Measurements from ENCODE around the gene AAGAB. TPM values are rescaled to one million over a fixed set of nuclear protein-coding genes. Genes with fewer than 3 reads are reported as not detected.
"Not testable (repeated sequence)": the region's sequence is repeated elsewhere in the genome, so short reads cannot be mapped to it uniquely, and the experiment has no call there.

AAGAB gene, protein sequence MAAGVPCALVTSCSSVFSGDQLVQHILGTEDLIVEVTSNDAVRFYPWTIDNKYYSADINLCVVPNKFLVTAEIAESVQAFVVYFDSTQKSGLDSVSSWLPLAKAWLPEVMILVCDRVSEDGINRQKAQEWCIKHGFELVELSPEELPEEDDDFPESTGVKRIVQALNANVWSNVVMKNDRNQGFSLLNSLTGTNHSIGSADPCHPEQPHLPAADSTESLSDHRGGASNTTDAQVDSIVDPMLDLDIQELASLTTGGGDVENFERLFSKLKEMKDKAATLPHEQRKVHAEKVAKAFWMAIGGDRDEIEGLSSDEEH
- total RNA-seq = 10 to 100 TPM; 51.7 to 65.0 TPM

GRCh38 chr15:67254238-67255175, at the start of gene AAGAB, which contains the start of gene IQCH:
TSS of gene AAGAB (minus strand) at chr15:67254661. CDS start at chr15:67254631, 30 bp downstream.
TSS of gene IQCH (plus strand) at chr15:67254786. CDS start at chr15:67254897, 111 bp downstream.
- Mint-ChIP-seq H3K4me3 (peak within 1 kb of the TSS; percentile 97), H3K4me1 (ENCODE audit: low read depth) (peaks cover 48% of the 10 kb centered on the region), H3K27ac (peak within 1 kb of the TSS; percentile 97), H3K36me3 (ENCODE audit: insufficient read depth in 2 of 2) (peaks cover 5 to 8% of the 10 kb centered on the region in 2 donors), H3K9me3 (no peaks in the 10 kb centered on the region), H3K27me3 (ENCODE audit: low read depth) (peaks cover 17% of the 10 kb centered on the region)
- DNase-seq = peak; percentile 99
- peak; percentile 95 for ATAC-seq (replicated peaks in 1 of 2)

- peak; percentile 16 to 17 for DNase-seq
- Mint-ChIP-seq H3K4me1 (ENCODE audit: low read depth) (peaks cover 34% of the 10 kb centered on the region), H3K27me3 (ENCODE audit: low read depth) (peaks cover 32% of the 10 kb centered on the region), H3K36me3 (ENCODE audit: insufficient read depth in 2 of 2) (no peaks in the 10 kb centered on the region), H3K9me3 (no peaks in the 10 kb centered on the region), H3K27ac (no peak overlapping the region), H3K4me3 (no peak overlapping the region)
- ATAC-seq (replicated peaks in 1 of 2) = no peak
These were observed 49.3 kb upstream of the AAGAB start for GRCh38 chr15:67303490-67304363.

DNA sequence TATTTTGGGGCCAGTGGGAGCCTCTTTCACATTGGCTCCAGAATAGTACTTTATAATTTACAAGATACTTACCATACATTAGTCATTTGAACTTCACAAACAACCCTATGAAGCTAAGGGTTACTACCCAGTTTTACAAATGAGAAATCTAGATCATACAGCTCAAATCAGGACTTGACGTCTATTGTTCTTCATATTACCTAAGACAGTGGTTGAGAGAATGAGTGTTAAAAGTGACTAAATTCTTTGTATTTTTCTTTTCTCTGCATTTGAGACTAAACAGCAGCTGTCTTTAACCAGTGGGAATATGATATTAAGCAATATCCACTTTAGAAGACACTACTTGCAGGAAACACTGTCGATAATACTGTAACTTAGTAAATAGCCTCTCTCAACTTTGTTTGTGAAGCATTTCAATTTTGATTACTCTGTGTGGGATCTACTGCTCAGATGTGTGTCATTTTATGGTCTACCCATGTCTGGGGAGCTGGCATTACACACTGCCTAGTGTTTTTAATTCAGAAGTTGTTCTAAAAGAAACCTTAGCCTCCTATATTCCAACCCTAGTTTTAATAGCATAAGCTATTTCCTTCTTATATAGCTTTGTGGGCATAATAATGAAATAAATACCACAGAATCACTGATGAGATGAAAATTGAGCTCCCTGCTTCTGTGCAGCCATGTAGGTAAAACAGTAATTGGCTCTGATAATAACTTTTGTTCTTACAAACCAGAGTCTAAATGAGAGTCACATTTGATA, 46.0 kb upstream of the AAGAB start:
- ATAC-seq (replicated peaks in 1 of 2) = peak; percentile 93 to 97

GRCh38 chr15:67296684-67297083, 42.2 kb upstream of the AAGAB start:
- Mint-ChIP-seq H3K27me3 (ENCODE audit: low read depth) (peaks cover 13% of the 10 kb centered on the region), H3K4me3 (no peak overlapping the region), H3K36me3 (ENCODE audit: insufficient read depth in 2 of 2) (no peaks in the 10 kb centered on the region), H3K27ac (no peak overlapping the region), H3K4me1 (ENCODE audit: low read depth) (peaks cover 12% of the 10 kb centered on the region), H3K9me3 (no peaks in the 10 kb centered on the region)
- ATAC-seq (replicated peaks in 1 of 2) = no peak
- DNase-seq = no peak

More for the DNA sequence above, 46.0 kb upstream of the AAGAB start:
- DNase-seq = no peak
- Mint-ChIP-seq H3K27ac (peak overlapping the region; percentile 63), H3K4me3 (peak overlapping the region in 1 of 2 donors; percentile 29), H3K9me3 (no peaks in the 10 kb centered on the region), H3K27me3 (ENCODE audit: low read depth) (peaks cover 24% of the 10 kb centered on the region), H3K36me3 (ENCODE audit: insufficient read depth in 2 of 2) (no peaks in the 10 kb centered on the region), H3K4me1 (ENCODE audit: low read depth) (peaks cover 12% of the 10 kb centered on the region)

- no peak overlapping the region for H3K4me3 Mint-ChIP-seq
- no peaks in the 10 kb centered on the region for H3K9me3 Mint-ChIP-seq
- no peaks in the 10 kb centered on the region for H3K36me3 Mint-ChIP-seq (ENCODE audit: insufficient read depth in 2 of 2)
- no peak for DNase-seq
- ATAC-seq (replicated peaks in 1 of 2) = no peak
- peaks cover 12% of the 10 kb centered on the region for H3K4me1 Mint-ChIP-seq (ENCODE audit: low read depth)
- peaks cover 13% of the 10 kb centered on the region for H3K27me3 Mint-ChIP-seq (ENCODE audit: low read depth)
- H3K27ac Mint-ChIP-seq = no peak overlapping the region
These were observed 41.7 kb upstream of the AAGAB start for GRCh38 chr15:67296188-67296587.

DNA sequence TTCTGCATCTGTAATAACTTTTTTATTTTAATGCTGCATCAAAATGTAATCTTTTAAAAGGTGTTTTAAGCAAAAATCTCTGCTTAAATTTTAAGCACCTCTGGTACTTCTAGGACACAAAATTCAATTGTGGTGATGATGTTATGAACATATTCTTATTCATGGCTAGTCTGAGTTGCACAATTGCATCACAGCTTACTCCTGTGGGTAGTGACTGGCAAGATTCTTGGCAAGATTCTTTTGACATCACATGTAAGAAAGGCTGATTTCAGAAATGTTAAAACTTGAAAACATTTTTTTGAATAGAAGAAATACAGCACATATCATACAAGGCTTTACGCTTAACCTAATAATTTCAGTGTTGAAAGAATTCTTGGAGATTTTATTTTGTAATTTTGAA, 35.9 kb upstream of the AAGAB start:
- peaks cover 2 to 4% of the 10 kb centered on the region in 2 donors for H3K9me3 Mint-ChIP-seq
- H3K27me3 Mint-ChIP-seq (ENCODE audit: low read depth) = peaks cover 4% of the 10 kb centered on the region
- ATAC-seq (replicated peaks in 1 of 2) = no peak
- peaks cover 0 to 1% of the 10 kb centered on the region in 2 donors for H3K36me3 Mint-ChIP-seq (ENCODE audit: insufficient read depth in 2 of 2)
- no peaks in the 10 kb centered on the region for H3K4me1 Mint-ChIP-seq (ENCODE audit: low read depth)
- H3K27ac Mint-ChIP-seq = no peak overlapping the region
- DNase-seq = no peak
- H3K4me3 Mint-ChIP-seq = no peak overlapping the region

GRCh38 chr15:67286400-67286799, 31.9 kb upstream of the AAGAB start:
- H3K4me3 Mint-ChIP-seq; H3K4me1 Mint-ChIP-seq (ENCODE audit: low read depth); H3K27me3 Mint-ChIP-seq (ENCODE audit: low read depth); H3K9me3 Mint-ChIP-seq; DNase-seq; H3K36me3 Mint-ChIP-seq (ENCODE audit: insufficient read depth in 2 of 2); H3K27ac Mint-ChIP-seq; ATAC-seq (replicated peaks in 1 of 2): not testable (repeated sequence)

GRCh38 chr15:67285625-67286024, 31.2 kb upstream of the AAGAB start:
- not testable (repeated sequence) for DNase-seq; ATAC-seq (replicated peaks in 1 of 2); H3K27ac Mint-ChIP-seq; H3K36me3 Mint-ChIP-seq (ENCODE audit: insufficient read depth in 2 of 2); H3K27me3 Mint-ChIP-seq (ENCODE audit: low read depth); H3K9me3 Mint-ChIP-seq; H3K4me3 Mint-ChIP-seq; H3K4me1 Mint-ChIP-seq (ENCODE audit: low read depth)

DNA sequence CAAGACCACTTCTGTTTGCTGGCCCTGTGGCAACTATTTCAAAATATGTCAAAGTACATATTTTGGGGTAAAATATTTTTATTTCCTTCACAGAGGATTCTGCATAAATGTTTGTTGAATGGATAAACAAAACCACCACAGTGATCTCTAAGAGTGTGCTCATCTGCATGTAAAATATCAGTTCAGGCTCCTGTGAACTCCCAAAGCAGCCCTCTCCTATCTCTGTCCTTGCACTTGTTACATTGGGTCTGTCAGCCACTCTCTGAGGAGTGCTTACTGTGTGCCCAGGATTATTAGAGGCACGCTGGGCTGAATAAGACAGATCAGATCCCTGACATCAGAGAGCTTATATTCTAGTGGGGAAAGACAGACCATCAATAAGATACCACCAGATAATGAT, 27.3 kb upstream of the AAGAB start:
- Mint-ChIP-seq H3K4me1 (ENCODE audit: low read depth) (no peaks in the 10 kb centered on the region), H3K27me3 (ENCODE audit: low read depth) (peaks cover 15% of the 10 kb centered on the region), H3K9me3 (peaks cover 2 to 5% of the 10 kb centered on the region in 2 donors), H3K27ac (no peak overlapping the region), H3K36me3 (ENCODE audit: insufficient read depth in 2 of 2) (peaks cover 2% of the 10 kb centered on the region in 2 donors), H3K4me3 (no peak overlapping the region)
- ATAC-seq (replicated peaks in 1 of 2) = no peak
- no peak for DNase-seq

DNA sequence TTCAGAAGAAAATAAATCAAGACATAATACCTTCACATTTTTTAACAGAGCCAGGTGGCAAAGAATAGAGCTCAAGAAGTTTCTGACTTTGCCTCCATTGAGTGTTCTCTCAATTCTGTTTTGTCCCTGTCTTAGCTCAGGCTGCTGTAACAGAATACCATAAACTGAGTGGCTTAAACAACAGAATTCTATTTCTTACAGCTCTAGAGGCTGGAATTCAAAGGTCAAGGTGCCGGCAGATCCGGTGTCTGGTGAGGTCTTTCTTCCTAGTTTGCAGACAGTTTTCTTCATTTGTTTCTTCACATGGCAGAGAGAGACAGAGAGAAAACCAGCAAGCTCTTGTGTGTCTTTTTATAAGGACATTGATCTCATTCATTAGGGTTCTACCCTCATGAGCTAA, 25.8 kb upstream of the AAGAB start:
- H3K4me3 Mint-ChIP-seq = no peak overlapping the region
- no peaks in the 10 kb centered on the region for H3K9me3 Mint-ChIP-seq
- ATAC-seq (replicated peaks in 1 of 2) (no peak), DNase-seq (no peak)
- no peak overlapping the region for H3K27ac Mint-ChIP-seq
- peaks cover 0 to 2% of the 10 kb centered on the region in 2 donors for H3K36me3 Mint-ChIP-seq (ENCODE audit: insufficient read depth in 2 of 2)
- H3K27me3 Mint-ChIP-seq (ENCODE audit: low read depth) = peaks cover 11% of the 10 kb centered on the region
- no peaks in the 10 kb centered on the region for H3K4me1 Mint-ChIP-seq (ENCODE audit: low read depth)

DNA sequence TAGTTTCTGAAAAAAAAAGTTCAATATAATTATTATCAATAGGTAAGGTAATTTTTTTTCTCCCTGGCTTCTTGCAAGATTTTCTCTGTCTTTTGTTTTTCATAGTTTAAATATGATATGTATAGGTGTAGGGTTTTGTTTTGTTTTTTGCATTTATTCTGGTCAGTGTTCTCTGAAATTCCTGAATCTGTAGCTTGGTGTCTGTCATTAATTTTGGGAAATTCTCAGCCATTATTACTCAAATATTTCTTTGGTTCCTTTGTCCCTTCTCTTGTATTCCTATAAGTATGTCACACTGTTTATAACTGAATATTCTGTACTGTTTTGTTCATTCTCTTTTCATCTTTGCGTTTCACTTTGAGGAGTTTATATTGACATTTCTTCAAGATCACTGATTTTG, 22.2 kb upstream of the AAGAB start:
- H3K9me3 Mint-ChIP-seq = peaks cover 6 to 8% of the 10 kb centered on the region in 2 donors
- ATAC-seq (replicated peaks in 1 of 2) = no peak
- no peaks in the 10 kb centered on the region for H3K4me1 Mint-ChIP-seq (ENCODE audit: low read depth)
- H3K27ac Mint-ChIP-seq = no peak overlapping the region
- H3K27me3 Mint-ChIP-seq (ENCODE audit: low read depth) = peaks cover 17% of the 10 kb centered on the region
- no peak overlapping the region for H3K4me3 Mint-ChIP-seq
- DNase-seq = no peak
- peaks cover 4 to 6% of the 10 kb centered on the region in 2 donors for H3K36me3 Mint-ChIP-seq (ENCODE audit: insufficient read depth in 2 of 2)

- H3K4me1 Mint-ChIP-seq (ENCODE audit: low read depth) = no peaks in the 10 kb centered on the region
- H3K4me3 Mint-ChIP-seq = no peak overlapping the region
- H3K27ac Mint-ChIP-seq = no peak overlapping the region
These were observed 19.8 kb upstream of the AAGAB start for GRCh38 chr15:67274236-67274635.

More at GRCh38 chr15:67274236-67274635, 19.8 kb upstream of the AAGAB start:
- peaks cover 22% of the 10 kb centered on the region for H3K27me3 Mint-ChIP-seq (ENCODE audit: low read depth)
- H3K36me3 Mint-ChIP-seq (ENCODE audit: insufficient read depth in 2 of 2) = peaks cover 4 to 6% of the 10 kb centered on the region in 2 donors
- DNase-seq (no peak), ATAC-seq (replicated peaks in 1 of 2) (no peak)
- H3K9me3 Mint-ChIP-seq = peaks cover 6 to 8% of the 10 kb centered on the region in 2 donors

All from activated T-cell treated with anti-CD3 and anti-CD28 coated beads, Interleukin-2, amount 50 U/mL, for 72 hours (primary cell).